ENCODE measurements around the gene STRIP2. TPM values are rescaled to one million over a fixed set of nuclear protein-coding genes. Genes with fewer than 3 reads are reported as not detected.

Gene STRIP2
- total RNA-seq, 1 experiment from 2014 or later = 9.9 TPM

- no peak overlapping the region for H3K27ac Mint-ChIP-seq
- Histone ChIP-seq H2AFZ (ENCODE audit: low read length) (no peak overlapping the region), H2AK5ac (ENCODE audit: insufficient read length, low read length) (no peak overlapping the region), H4K8ac (replicated peaks; ENCODE audit: insufficient read length, low read depth, low read length) (no peak overlapping the region), H3K27me3 (ENCODE audit: insufficient read depth, low read length) (no peaks in the 10 kb centered on the region; the same call in 1 of the 2 replicates), H3K79me2 (ENCODE audit: insufficient read depth, low read length) (no peaks in the 10 kb centered on the region), H3K23me2 (ENCODE audit: insufficient read length, low read depth, low read length, poor library complexity, severe bottlenecking) (peaks cover 14% of the 10 kb centered on the region), H3K27ac (ENCODE audit: insufficient read length, low read depth, low read length) (no peak overlapping the region), H3K9me3 (ENCODE audit: control insufficient read depth, low read depth, low read length) (no peaks in the 10 kb centered on the region), H3K79me1 (ENCODE audit: insufficient read depth, low read depth, low read length, poor library complexity, severe bottlenecking) (no peaks in the 10 kb centered on the region), H3K4me2 (ENCODE audit: insufficient read depth, insufficient read length, low read length) (peak overlapping the region; percentile 85), H3K56ac (ENCODE audit: insufficient read length, low read depth, low read length) (no peak overlapping the region), H2BK5ac (ENCODE audit: insufficient read length, low read length) (no peak overlapping the region), H2BK12ac (ENCODE audit: insufficient read length, low read depth, low read length) (no peak overlapping the region), H2BK15ac (ENCODE audit: low read depth, low read length) (no peak overlapping the region), H2BK120ac (ENCODE audit: low read depth, low read length, poor library complexity, severe bottlenecking) (no peak overlapping the region), H3K18ac (ENCODE audit: insufficient read length, low read depth, low read length) (no peak overlapping the region), H3T11ph (ENCODE audit: low read length) (no peak overlapping the region), H4K5ac (ENCODE audit: insufficient read length, low read depth, low read length) (no peak overlapping the region), H2BK20ac (ENCODE audit: low read depth, low read length, poor library complexity, severe bottlenecking) (no peak overlapping the region), H4K91ac (ENCODE audit: insufficient read length, low read depth, low read length) (no peak overlapping the region), H3K4me1 (ENCODE audit: insufficient read depth, low read length) (no peaks in the 10 kb centered on the region), H3K14ac (ENCODE audit: insufficient read depth, low read length) (peak overlapping the region; percentile 25; the same call in 1 of the 2 replicates), H3K9ac (ENCODE audit: extremely low read depth, insufficient read length, low read length) (no peak overlapping the region), H3K4ac (ENCODE audit: low read depth, low read length) (no peak overlapping the region), H4K20me1 (ENCODE audit: control insufficient read depth, insufficient read depth, insufficient read length) (no peaks in the 10 kb centered on the region), H3K23ac (ENCODE audit: insufficient read length, low read depth, low read length) (no peak overlapping the region)
- H3K36me3 Mint-ChIP-seq (ENCODE audit: insufficient read depth in 1 of 3, low read depth in 3 of 3) = no peaks in the 10 kb centered on the region
- peak; percentile 47; the same call in 1 of the 3 replicates for TF ChIP-seq CTCF (conservative IDR thresholded peaks at IDR 0.05)
- DNase-seq = peak; percentile 60
- H3K9me3 Mint-ChIP-seq = no peaks in the 10 kb centered on the region
- peaks cover 50% of the 10 kb centered on the region for H3K27me3 Mint-ChIP-seq (ENCODE audit: low read depth)
- H3K4me3 Mint-ChIP-seq = peak overlapping the region; percentile 67 to 82
- peaks cover 9 to 15% of the 10 kb centered on the region in 2 experiments for H3K4me1 Mint-ChIP-seq
- no CpG with 5 or more reads among the region's 58 CpGs for WGBS (ENCODE audit: extremely low coverage, insufficient read length, low lambda C conversion rate)
Observed at GRCh38 chr7:129502708-129503685, 68.8 kb downstream of the STRIP2 start.
